ENCODE data around the gene ITGB1BP1.

DNA sequence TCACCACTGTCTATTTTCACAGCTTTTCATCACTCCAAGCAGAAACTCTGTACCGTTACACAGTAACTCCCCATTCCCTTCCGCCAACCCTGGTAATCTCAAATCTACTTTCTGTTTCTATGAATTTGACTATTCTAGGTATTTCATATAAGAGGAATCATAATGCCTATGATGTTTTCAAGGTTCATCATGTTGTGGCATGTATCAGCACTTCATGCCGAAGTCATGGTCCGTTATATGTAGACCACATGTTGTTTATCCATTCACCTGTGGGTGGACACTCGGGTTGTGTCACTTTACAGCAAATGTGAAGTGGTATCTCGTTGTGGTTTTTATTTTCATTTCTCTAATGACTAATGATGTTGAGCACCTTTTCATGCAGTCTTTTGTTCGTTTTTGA is 21.8 kb upstream of the ITGB1BP1 start:
- TF ChIP-seq, protein P1, sequence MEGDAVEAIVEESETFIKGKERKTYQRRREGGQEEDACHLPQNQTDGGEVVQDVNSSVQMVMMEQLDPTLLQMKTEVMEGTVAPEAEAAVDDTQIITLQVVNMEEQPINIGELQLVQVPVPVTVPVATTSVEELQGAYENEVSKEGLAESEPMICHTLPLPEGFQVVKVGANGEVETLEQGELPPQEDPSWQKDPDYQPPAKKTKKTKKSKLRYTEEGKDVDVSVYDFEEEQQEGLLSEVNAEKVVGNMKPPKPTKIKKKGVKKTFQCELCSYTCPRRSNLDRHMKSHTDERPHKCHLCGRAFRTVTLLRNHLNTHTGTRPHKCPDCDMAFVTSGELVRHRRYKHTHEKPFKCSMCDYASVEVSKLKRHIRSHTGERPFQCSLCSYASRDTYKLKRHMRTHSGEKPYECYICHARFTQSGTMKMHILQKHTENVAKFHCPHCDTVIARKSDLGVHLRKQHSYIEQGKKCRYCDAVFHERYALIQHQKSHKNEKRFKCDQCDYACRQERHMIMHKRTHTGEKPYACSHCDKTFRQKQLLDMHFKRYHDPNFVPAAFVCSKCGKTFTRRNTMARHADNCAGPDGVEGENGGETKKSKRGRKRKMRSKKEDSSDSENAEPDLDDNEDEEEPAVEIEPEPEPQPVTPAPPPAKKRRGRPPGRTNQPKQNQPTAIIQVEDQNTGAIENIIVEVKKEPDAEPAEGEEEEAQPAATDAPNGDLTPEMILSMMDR (IDR thresholded peaks at IDR 0.05): no peak
- TF ChIP-seq POLR2A (IDR thresholded peaks at IDR 0.05): no peak

Measured in tibial nerve (tissue), 3 donors.